GM12801 (cell line): ENCODE results near the gene PIP5K1B.

Experiments used
- TF ChIP-seq, protein P1 (sequence below): IDR thresholded peaks from one replicate; pipeline ENCODE4 v1.5.1; 2011; ENCODE audit warnings: control low read depth; ENCODE audit not compliant: insufficient read length; ENCODE audit errors: extremely low read depth

PIP5K1B gene

GRCh38 chr9:68785965-68786364 lies 80.9 kb downstream of the PIP5K1B start:
- TF ChIP-seq, protein P1, sequence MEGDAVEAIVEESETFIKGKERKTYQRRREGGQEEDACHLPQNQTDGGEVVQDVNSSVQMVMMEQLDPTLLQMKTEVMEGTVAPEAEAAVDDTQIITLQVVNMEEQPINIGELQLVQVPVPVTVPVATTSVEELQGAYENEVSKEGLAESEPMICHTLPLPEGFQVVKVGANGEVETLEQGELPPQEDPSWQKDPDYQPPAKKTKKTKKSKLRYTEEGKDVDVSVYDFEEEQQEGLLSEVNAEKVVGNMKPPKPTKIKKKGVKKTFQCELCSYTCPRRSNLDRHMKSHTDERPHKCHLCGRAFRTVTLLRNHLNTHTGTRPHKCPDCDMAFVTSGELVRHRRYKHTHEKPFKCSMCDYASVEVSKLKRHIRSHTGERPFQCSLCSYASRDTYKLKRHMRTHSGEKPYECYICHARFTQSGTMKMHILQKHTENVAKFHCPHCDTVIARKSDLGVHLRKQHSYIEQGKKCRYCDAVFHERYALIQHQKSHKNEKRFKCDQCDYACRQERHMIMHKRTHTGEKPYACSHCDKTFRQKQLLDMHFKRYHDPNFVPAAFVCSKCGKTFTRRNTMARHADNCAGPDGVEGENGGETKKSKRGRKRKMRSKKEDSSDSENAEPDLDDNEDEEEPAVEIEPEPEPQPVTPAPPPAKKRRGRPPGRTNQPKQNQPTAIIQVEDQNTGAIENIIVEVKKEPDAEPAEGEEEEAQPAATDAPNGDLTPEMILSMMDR, result no peak

GRCh38 chr9:68791169-68791568 lies 86.1 kb downstream of the PIP5K1B start:
- TF ChIP-seq, protein P1, result no peak

DNA sequence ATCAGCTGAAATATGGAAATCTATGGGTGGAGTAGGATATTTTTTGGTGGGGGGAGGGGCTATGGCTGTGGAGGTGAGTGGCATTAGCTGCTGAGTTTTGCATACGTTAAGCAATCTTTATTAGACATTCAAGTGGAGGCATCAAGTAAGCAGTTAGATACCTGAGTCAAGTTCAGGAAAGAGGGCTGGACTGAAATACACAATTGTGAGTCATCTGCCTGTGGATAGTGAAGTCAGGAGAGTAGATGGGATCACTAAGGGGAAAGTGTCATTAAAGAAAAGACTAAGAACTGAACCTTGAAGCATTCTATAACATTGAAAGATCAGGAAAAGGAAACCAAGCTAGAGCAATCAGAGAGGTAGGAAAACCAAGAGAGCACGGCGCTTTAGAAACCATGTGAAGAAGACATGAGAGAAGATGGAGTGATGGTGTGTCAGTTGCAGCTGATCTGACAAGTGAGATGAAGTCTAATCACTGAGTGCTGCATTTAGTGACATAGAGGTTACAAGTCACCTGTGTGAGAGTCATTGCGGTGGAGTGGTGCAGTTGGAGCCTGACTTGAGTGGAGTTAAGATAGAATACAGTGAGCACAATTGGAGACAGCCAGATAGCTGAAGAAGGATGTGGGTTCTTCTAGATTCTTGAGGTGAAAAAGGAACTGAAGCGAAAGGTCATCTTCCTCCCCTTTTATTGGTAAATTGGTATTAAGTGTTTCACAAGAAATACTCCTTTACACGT lies 88.7 kb downstream of the PIP5K1B start:
- TF ChIP-seq, protein P1, result no peak

DNA sequence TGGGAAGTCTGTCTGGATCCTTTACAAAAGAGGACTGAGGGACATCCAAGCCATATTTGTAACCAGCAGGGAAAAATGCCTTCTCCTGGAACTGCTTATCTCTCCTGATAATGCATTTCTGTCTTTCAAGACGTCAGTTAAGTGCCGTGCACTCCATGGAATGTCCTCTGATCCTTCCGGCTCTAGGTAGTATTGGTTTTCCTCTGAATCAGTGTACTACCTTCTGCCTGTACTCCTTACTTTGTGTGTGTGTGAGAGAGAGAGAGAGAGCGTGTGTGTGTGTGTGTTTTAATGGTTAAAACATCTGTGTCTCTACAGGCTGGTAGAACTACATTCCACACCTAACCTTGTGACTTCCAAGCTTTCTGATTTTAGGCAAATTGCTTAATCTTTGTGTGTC lies 89.9 kb downstream of the PIP5K1B start:
- TF ChIP-seq, protein P1, result no peak

- TF ChIP-seq, protein P1, result no peak
These were observed 90.4 kb downstream of the PIP5K1B start for GRCh38 chr9:68795411-68795810.

- TF ChIP-seq, protein P1, result no peak
These were observed 92.1 kb downstream of the PIP5K1B start for GRCh38 chr9:68797116-68797515.

GRCh38 chr9:68798423-68798822 lies 93.4 kb downstream of the PIP5K1B start:
- TF ChIP-seq, protein P1, result no peak
